ENCODE data around the gene PORCN.
A peak's percentile ranks its signal among the peaks of the same experiment; 100 is the strongest.

Gene PORCN

GRCh38 chrX:48533165-48533564, 24.4 kb downstream of the PORCN start:
- H3K4me3 ChIP-seq (replicated peaks; ENCODE audit: low read depth, low read length) = no peak overlapping the region
- no peak for DNase-seq (ENCODE audit: extremely low read depth, low read depth)
- TF ChIP-seq CTCF (IDR thresholded peaks at IDR 0.05; ENCODE audit: low read depth, low read length, missing control alignments) = no peak

GRCh38 chrX:48538641-48539344, 30.0 kb downstream of the PORCN start:
- no peak for TF ChIP-seq CTCF (IDR thresholded peaks at IDR 0.05; ENCODE audit: low read depth, low read length, missing control alignments)
- peak overlapping the region; percentile 60; the same call in 1 of the 2 replicates for H3K4me3 ChIP-seq (replicated peaks; ENCODE audit: low read depth, low read length)

GRCh38 chrX:48539345-48540027, 30.7 kb downstream of the PORCN start, which contains the start of gene TBC1D25:
Gene TBC1D25, plus strand, starts transcription at chrX:48539714. Its CDS starts 84 bp downstream, at chrX:48539798.
- H3K4me3 ChIP-seq (replicated peaks; ENCODE audit: low read depth, low read length) = peak within 1 kb of the TSS; percentile 60
- peak; percentile 89 for DNase-seq (ENCODE audit: extremely low read depth, low read depth)
- peak; percentile 34 for TF ChIP-seq CTCF (IDR thresholded peaks at IDR 0.05; ENCODE audit: low read depth, low read length, missing control alignments)

More at GRCh38 chrX:48538641-48539344, 30.0 kb downstream of the PORCN start:
- no peak for DNase-seq (ENCODE audit: extremely low read depth, low read depth)

- peak; percentile 0 for TF ChIP-seq CTCF (IDR thresholded peaks at IDR 0.05; ENCODE audit: low read depth, low read length, missing control alignments)
- DNase-seq (ENCODE audit: extremely low read depth, low read depth) = no peak
- peak overlapping the region; percentile 60 for H3K4me3 ChIP-seq (replicated peaks; ENCODE audit: low read depth, low read length)
Observed at GRCh38 chrX:48540028-48540375, 31.2 kb downstream of the PORCN start.

- no peak for TF ChIP-seq CTCF (IDR thresholded peaks at IDR 0.05; ENCODE audit: low read depth, low read length, missing control alignments)
- DNase-seq (ENCODE audit: extremely low read depth, low read depth) = no peak
- peak overlapping the region; percentile 60 for H3K4me3 ChIP-seq (replicated peaks; ENCODE audit: low read depth, low read length)
Observed at GRCh38 chrX:48540480-48540879, 31.7 kb downstream of the PORCN start.

- H3K4me3 ChIP-seq (replicated peaks; ENCODE audit: low read depth, low read length) = no peak overlapping the region
- TF ChIP-seq CTCF (IDR thresholded peaks at IDR 0.05; ENCODE audit: low read depth, low read length, missing control alignments) = no peak
- no peak for DNase-seq (ENCODE audit: extremely low read depth, low read depth)
Observed at GRCh38 chrX:48541140-48541814, 32.5 kb downstream of the PORCN start.
